Measurements from ENCODE around the gene IGF1R. TPM values are rescaled to one million over a fixed set of nuclear protein-coding genes. Genes with fewer than 3 reads are reported as not detected.

IGF1R gene
- total and polyA plus RNA-seq, 2 of the 13 experiments (the other 11 are each of a cell fraction or from before 2014, with no cell fraction given): 15.9 to 18.4 TPM

DNA sequence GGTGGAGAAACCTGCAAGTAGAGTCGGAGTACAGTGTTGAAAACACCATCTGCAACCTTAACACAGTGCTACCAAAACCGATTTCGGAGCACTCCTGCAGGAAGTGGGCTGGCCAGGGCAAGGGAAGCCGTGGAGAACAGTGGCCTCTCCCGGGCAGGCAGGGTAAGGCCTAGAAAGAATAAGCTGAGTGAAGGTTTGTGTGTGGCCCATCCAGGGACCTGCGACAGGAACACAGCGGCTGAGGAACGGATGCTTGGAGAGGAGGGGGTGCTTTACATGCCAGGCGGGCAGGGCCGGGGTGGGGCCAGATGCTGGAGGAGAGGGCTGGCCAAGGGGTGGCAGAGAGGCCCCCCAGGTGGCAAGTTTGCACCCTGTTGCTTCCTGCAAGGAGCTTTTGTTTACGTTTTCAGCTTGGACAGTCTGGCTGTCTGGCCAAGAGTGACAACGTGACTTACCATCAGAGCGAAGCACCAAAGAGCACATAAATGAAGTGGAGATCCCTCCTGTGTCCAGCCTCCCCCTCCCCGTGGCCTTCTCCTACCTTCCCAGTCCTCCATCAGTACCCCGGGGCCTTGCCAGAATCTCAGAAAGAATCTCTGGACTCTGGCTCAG lies 202.7 kb downstream of the IGF1R start (continued):
- TF ChIP-seq, protein P1, sequence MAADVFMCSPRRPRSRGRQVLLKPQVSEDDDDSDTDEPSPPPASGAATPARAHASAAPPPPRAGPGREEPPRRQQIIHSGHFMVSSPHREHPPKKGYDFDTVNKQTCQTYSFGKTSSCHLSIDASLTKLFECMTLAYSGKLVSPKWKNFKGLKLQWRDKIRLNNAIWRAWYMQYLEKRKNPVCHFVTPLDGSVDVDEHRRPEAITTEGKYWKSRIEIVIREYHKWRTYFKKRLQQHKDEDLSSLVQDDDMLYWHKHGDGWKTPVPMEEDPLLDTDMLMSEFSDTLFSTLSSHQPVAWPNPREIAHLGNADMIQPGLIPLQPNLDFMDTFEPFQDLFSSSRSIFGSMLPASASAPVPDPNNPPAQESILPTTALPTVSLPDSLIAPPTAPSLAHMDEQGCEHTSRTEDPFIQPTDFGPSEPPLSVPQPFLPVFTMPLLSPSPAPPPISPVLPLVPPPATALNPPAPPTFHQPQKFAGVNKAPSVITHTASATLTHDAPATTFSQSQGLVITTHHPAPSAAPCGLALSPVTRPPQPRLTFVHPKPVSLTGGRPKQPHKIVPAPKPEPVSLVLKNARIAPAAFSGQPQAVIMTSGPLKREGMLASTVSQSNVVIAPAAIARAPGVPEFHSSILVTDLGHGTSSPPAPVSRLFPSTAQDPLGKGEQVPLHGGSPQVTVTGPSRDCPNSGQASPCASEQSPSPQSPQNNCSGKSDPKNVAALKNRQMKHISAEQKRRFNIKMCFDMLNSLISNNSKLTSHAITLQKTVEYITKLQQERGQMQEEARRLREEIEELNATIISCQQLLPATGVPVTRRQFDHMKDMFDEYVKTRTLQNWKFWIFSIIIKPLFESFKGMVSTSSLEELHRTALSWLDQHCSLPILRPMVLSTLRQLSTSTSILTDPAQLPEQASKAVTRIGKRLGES (CRISPR knock-in tag; IDR thresholded peaks at IDR 0.05; ENCODE audit: borderline replicate concordance): no peak
- TF ChIP-seq ZNF773 (CRISPR knock-in tag; IDR thresholded peaks at IDR 0.05; ENCODE audit: borderline replicate concordance) (no peak), IRF2 (CRISPR knock-in tag; IDR thresholded peaks at IDR 0.05) (0 out of 2 replicates have a peak, but pooled peaks have one; percentile 21), ZFP82 (CRISPR knock-in tag; IDR thresholded peaks at IDR 0.05; ENCODE audit: borderline replicate concordance) (no peak), SIN3B (IDR thresholded peaks at IDR 0.05; ENCODE audit: low read length) (no peak; the same call in 1 of the 2 replicates), RXRB (CRISPR knock-in tag; IDR thresholded peaks at IDR 0.05; ENCODE audit: borderline replicate concordance) (peak; percentile 24; the same call in 1 of the 2 replicates), TRIM24 (CRISPR knock-in tag; IDR thresholded peaks at IDR 0.05) (no peak), ZNF510 (CRISPR knock-in tag; IDR thresholded peaks at IDR 0.05; ENCODE audit: low read depth) (no peak), ELF1 (CRISPR knock-in tag; IDR thresholded peaks at IDR 0.05) (peak; percentile 60; the same call in 1 of the 2 replicates), HNRNPK (IDR thresholded peaks at IDR 0.05; ENCODE audit: low read depth, low read length, poor library complexity, severe bottlenecking) (no peak), RAD21 (CRISPR knock-in tag; IDR thresholded peaks at IDR 0.05) (peak; percentile 82)
- TF ChIP-seq, protein P2, sequence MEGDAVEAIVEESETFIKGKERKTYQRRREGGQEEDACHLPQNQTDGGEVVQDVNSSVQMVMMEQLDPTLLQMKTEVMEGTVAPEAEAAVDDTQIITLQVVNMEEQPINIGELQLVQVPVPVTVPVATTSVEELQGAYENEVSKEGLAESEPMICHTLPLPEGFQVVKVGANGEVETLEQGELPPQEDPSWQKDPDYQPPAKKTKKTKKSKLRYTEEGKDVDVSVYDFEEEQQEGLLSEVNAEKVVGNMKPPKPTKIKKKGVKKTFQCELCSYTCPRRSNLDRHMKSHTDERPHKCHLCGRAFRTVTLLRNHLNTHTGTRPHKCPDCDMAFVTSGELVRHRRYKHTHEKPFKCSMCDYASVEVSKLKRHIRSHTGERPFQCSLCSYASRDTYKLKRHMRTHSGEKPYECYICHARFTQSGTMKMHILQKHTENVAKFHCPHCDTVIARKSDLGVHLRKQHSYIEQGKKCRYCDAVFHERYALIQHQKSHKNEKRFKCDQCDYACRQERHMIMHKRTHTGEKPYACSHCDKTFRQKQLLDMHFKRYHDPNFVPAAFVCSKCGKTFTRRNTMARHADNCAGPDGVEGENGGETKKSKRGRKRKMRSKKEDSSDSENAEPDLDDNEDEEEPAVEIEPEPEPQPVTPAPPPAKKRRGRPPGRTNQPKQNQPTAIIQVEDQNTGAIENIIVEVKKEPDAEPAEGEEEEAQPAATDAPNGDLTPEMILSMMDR (CRISPR knock-in tag; IDR thresholded peaks at IDR 0.05): peak; percentile 93
- TF ChIP-seq, protein P3, sequence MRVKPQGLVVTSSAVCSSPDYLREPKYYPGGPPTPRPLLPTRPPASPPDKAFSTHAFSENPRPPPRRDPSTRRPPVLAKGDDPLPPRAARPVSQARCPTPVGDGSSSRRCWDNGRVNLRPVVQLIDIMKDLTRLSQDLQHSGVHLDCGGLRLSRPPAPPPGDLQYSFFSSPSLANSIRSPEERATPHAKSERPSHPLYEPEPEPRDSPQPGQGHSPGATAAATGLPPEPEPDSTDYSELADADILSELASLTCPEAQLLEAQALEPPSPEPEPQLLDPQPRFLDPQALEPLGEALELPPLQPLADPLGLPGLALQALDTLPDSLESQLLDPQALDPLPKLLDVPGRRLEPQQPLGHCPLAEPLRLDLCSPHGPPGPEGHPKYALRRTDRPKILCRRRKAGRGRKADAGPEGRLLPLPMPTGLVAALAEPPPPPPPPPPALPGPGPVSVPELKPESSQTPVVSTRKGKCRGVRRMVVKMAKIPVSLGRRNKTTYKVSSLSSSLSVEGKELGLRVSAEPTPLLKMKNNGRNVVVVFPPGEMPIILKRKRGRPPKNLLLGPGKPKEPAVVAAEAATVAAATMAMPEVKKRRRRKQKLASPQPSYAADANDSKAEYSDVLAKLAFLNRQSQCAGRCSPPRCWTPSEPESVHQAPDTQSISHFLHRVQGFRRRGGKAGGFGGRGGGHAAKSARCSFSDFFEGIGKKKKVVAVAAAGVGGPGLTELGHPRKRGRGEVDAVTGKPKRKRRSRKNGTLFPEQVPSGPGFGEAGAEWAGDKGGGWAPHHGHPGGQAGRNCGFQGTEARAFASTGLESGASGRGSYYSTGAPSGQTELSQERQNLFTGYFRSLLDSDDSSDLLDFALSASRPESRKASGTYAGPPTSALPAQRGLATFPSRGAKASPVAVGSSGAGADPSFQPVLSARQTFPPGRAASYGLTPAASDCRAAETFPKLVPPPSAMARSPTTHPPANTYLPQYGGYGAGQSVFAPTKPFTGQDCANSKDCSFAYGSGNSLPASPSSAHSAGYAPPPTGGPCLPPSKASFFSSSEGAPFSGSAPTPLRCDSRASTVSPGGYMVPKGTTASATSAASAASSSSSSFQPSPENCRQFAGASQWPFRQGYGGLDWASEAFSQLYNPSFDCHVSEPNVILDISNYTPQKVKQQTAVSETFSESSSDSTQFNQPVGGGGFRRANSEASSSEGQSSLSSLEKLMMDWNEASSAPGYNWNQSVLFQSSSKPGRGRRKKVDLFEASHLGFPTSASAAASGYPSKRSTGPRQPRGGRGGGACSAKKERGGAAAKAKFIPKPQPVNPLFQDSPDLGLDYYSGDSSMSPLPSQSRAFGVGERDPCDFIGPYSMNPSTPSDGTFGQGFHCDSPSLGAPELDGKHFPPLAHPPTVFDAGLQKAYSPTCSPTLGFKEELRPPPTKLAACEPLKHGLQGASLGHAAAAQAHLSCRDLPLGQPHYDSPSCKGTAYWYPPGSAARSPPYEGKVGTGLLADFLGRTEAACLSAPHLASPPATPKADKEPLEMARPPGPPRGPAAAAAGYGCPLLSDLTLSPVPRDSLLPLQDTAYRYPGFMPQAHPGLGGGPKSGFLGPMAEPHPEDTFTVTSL (CRISPR knock-in tag; IDR thresholded peaks at IDR 0.05; ENCODE audit: borderline replicate concordance): 0 out of 2 replicates have a peak, but pooled peaks have one; percentile 37
- TF ChIP-seq, protein P4, sequence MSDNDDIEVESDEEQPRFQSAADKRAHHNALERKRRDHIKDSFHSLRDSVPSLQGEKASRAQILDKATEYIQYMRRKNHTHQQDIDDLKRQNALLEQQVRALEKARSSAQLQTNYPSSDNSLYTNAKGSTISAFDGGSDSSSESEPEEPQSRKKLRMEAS (IDR thresholded peaks at IDR 0.05): 0 out of 2 replicates have a peak, but pooled peaks have one; percentile 35
